Liver (tissue), 3 donors: ENCODE results near the gene KRT80.

Source experiments
- CTCF ChIP-seq: fragments of 150-350 bp; IDR thresholded peaks from 2 replicates; pipeline ENCODE4 v1.5.1; 2017; ENCODE audit warnings: improper control_type of control experiment, low read depth, low read length; ENCODE audit not compliant: missing input control
- EGR1 ChIP-seq, 2 donors: IDR thresholded peaks; 2 replicates each; pipeline ENCODE4 v1.6.1; 2016 to 2018; ENCODE audit warnings: antibody characterized with exemption in 2 of 2, low read depth in 2 of 2
- REST ChIP-seq: IDR thresholded peaks from 2 replicates; pipeline ENCODE4 v1.6.1; 2016; ENCODE audit warnings: antibody characterized with exemption, mild to moderate bottlenecking
- RXRA ChIP-seq, 2 donors: IDR thresholded peaks; 2 replicates each; pipeline ENCODE4 v1.6.1; 2017 to 2018; ENCODE audit warnings: antibody characterized with exemption in 2 of 2, mild to moderate bottlenecking in 1 of 2
- YY1 ChIP-seq: IDR thresholded peaks from 2 replicates; pipeline ENCODE4 v1.6.1; 2016; ENCODE audit warnings: antibody characterized with exemption, mild to moderate bottlenecking
- donor health status: healthy.
- donor health status: healthy.

GRCh38 chr12:52187640-52188039, 4.2 kb downstream of the KRT80 start:
- TF ChIP-seq YY1 (no peak), CTCF (no peak), RXRA (IDR thresholded peaks at IDR 0.05) (no peak), REST (no peak), EGR1 (IDR thresholded peaks at IDR 0.05; ENCODE audit: low read depth in 2 of 2) (no peak)
